Right atrium auricular region (tissue), 2 donors: Measurements from ENCODE around the gene ZCWPW1. TPM values are rescaled to one million over a fixed set of nuclear protein-coding genes. Genes with fewer than 3 reads are reported as not detected.
"Not testable (repeated sequence)": the region's sequence is repeated elsewhere in the genome, so short reads cannot be mapped to it uniquely, and the experiment has no call there.

Experiments used
- DNase-seq: peaks from one replicate; pipeline ENCODE4 v3.0.0-alpha.2; 2019; ENCODE audit warnings: low spot score
- H3K27ac ChIP-seq, 2 donors: fragments of 200-600 bp; sonication (generic); 1 replicate in 1 of 2; 2 replicates in 1 of 2; pipeline ENCODE4 v1.5.1; 2016 to 2019
- H3K27me3 ChIP-seq, 2 donors: fragments of 200-600 bp; sonication (generic); one replicate each; pipeline versions ENCODE4 v1.5.1 to v1.6.0; 2017 to 2019
- H3K36me3 ChIP-seq: fragments of 200-600 bp; sonication (generic); one replicate; pipeline ENCODE4 v1.5.1; 2016
- H3K4me1 ChIP-seq, 2 donors: fragments of 200-600 bp; sonication (generic); one replicate each; pipeline versions ENCODE4 v1.5.1 to v1.6.0; 2017 to 2019
- H3K4me3 ChIP-seq, 2 donors: fragments of 200-600 bp; sonication (generic); 1 replicate in 1 of 2; 2 replicates in 1 of 2; pipeline ENCODE4 v1.5.1; 2017 to 2019; ENCODE audit warnings: mild to moderate bottlenecking in 1 of 2, moderate library complexity in 1 of 2
- H3K9me3 ChIP-seq, 2 donors: fragments of 200-600 bp; sonication (generic); one replicate each; pipeline ENCODE4 v1.5.1; 2019
- total RNA-seq, 2 donors: library from RNA; depleted of rRNA; stranded (reverse); fragments of >200 nt; gene quantifications; one replicate each; pipeline ENCODE4 v1.1.0, GENCODE V29; 2016
- TF ChIP-seq, protein P1 (sequence below), 2 donors: fragments of 200-600 bp; sonication (generic); IDR thresholded peaks; one replicate each; pipeline ENCODE4 v1.5.1; 2019; ENCODE audit warnings: antibody characterized with exemption in 2 of 2

ZCWPW1 gene
- total RNA-seq, 2 donors from 2014 or later: 2.1 to 8.5 TPM

DNA sequence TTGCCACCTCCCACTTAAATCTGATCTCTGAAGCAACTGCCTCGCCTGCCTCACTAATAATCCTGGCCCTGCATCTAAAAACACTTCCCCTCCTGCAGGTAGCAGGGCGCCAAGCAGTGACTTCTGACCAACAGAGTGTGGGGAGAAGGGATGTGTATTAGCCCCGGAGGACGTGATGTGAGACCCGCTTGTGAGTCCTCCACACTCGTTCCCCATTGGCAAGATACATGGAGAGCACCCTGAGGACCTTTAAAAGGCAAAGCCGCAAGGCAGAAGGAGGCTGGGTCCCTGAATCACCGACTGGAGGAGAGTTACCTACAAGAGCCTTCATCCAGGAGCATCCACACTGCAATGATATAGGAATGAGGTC lies 61.3 kb downstream of the ZCWPW1 start:
- Histone ChIP-seq H3K27me3 (no peaks in the 10 kb centered on the region), H3K4me1 (no peaks in the 10 kb centered on the region), H3K36me3 (peaks cover 6% of the 10 kb centered on the region), H3K4me3 (no peak overlapping the region), H3K27ac (no peak overlapping the region), H3K9me3 (no peaks in the 10 kb centered on the region)
- DNase-seq: no peak
- TF ChIP-seq, protein P1, sequence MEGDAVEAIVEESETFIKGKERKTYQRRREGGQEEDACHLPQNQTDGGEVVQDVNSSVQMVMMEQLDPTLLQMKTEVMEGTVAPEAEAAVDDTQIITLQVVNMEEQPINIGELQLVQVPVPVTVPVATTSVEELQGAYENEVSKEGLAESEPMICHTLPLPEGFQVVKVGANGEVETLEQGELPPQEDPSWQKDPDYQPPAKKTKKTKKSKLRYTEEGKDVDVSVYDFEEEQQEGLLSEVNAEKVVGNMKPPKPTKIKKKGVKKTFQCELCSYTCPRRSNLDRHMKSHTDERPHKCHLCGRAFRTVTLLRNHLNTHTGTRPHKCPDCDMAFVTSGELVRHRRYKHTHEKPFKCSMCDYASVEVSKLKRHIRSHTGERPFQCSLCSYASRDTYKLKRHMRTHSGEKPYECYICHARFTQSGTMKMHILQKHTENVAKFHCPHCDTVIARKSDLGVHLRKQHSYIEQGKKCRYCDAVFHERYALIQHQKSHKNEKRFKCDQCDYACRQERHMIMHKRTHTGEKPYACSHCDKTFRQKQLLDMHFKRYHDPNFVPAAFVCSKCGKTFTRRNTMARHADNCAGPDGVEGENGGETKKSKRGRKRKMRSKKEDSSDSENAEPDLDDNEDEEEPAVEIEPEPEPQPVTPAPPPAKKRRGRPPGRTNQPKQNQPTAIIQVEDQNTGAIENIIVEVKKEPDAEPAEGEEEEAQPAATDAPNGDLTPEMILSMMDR (IDR thresholded peaks at IDR 0.05): no peak

GRCh38 chr7:100366411-100367250 lies 61.9 kb downstream of the ZCWPW1 start:
- H3K4me3 ChIP-seq: no peak overlapping the region
- H3K27ac ChIP-seq: no peak overlapping the region
- no peaks in the 10 kb centered on the region for H3K4me1 ChIP-seq
- peaks cover 12% of the 10 kb centered on the region for H3K36me3 ChIP-seq
- no peak for DNase-seq
- H3K9me3 ChIP-seq: no peaks in the 10 kb centered on the region
- TF ChIP-seq, protein P1 (IDR thresholded peaks at IDR 0.05): no peak
- H3K27me3 ChIP-seq: no peaks in the 10 kb centered on the region

GRCh38 chr7:100365998-100366367 lies 62.5 kb downstream of the ZCWPW1 start:
- not testable (repeated sequence) for DNase-seq, H3K4me1 ChIP-seq, H3K9me3 ChIP-seq, H3K4me3 ChIP-seq, H3K27ac ChIP-seq, H3K27me3 ChIP-seq
- peaks cover 18% of the 10 kb centered on the region for H3K36me3 ChIP-seq

DNA sequence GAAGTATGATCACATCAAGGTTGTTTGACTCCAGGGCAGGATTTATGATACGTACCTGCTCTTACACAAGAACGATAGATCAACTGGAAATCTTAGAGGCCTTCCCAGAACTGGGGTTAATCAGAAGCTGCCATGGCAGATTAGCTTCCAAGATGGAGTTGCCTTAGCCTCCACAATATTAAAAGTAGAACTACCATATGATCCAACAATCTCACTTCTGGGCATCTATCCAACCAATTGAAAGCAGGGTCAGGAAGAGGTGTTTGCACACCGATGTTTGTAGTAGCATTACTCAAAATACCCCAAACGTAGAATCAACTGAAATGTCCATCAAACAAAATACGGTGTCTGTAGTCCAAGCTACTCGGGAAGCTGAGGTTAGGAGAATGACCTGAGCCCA lies 64.0 kb downstream of the ZCWPW1 start:
- TF ChIP-seq, protein P1 (IDR thresholded peaks at IDR 0.05): no peak
- Histone ChIP-seq H3K4me1 (no peaks in the 10 kb centered on the region), H3K27me3 (no peaks in the 10 kb centered on the region), H3K27ac (no peak overlapping the region), H3K9me3 (no peaks in the 10 kb centered on the region), H3K4me3 (no peak overlapping the region), H3K36me3 (peaks cover 33% of the 10 kb centered on the region)
- DNase-seq: no peak

- not testable (repeated sequence) for H3K4me3 ChIP-seq, H3K4me1 ChIP-seq, H3K27me3 ChIP-seq, H3K9me3 ChIP-seq, H3K27ac ChIP-seq, DNase-seq
- peaks cover 40% of the 10 kb centered on the region for H3K36me3 ChIP-seq
Observed at GRCh38 chr7:100363797-100364196, 64.7 kb downstream of the ZCWPW1 start.

DNA sequence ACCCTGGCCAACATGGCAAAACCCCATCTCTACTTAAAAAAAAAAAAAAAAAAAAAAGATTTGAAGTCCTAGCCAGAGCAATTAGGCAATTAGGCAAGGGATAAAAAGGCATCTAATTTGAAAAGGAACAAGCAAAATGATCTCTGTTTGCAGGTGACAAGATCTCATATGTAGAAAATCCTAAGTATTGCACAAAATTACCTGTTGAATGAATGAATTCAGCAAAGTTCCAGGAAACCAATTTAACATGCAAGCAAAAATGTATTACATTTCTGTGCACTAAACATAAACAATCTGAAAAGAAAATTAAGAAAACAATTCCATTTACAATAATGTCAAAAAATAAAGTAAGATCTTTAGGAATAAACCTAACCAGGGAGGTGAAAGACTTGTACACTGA lies 65.4 kb downstream of the ZCWPW1 start:
- Histone ChIP-seq H3K9me3 (no peaks in the 10 kb centered on the region), H3K36me3 (peaks cover 47% of the 10 kb centered on the region), H3K27me3 (no peaks in the 10 kb centered on the region), H3K27ac (no peak overlapping the region), H3K4me3 (no peak overlapping the region), H3K4me1 (no peaks in the 10 kb centered on the region)
- no peak for DNase-seq
- TF ChIP-seq, protein P1 (IDR thresholded peaks at IDR 0.05): no peak
